Neural progenitor cell (in vitro differentiated cells): ENCODE data around the gene TMEM74B. TPM values are rescaled to one million over a fixed set of nuclear protein-coding genes. Genes with fewer than 3 reads are reported as not detected.
A peak's percentile ranks its signal among the peaks of the same experiment; 100 is the strongest.

Experiments
- DNase-seq: peaks from one replicate; pipeline ENCODE4 v3.0.0-alpha.2; 2016; ENCODE audit warnings: low spot score
- H2AFZ ChIP-seq: fragments of 200-600 bp; sonication (generic); replicated peaks from 2 replicates; pipeline ENCODE4 v1.6.1; 2016; ENCODE audit warnings: antibody characterized with exemption
- H3F3A ChIP-seq: fragments of 200-600 bp; sonication (generic); 2 replicates; pipeline ENCODE4 v1.6.1; 2016; ENCODE audit warnings: antibody characterized with exemption, low read depth
- H3K27ac ChIP-seq: fragments of 200-600 bp; sonication (generic); 2 replicates; pipeline ENCODE4 v1.5.1; 2016; ENCODE audit warnings: mild to moderate bottlenecking
- H3K27me3 ChIP-seq: fragments of 200-600 bp; sonication (generic); 2 replicates; pipeline ENCODE4 v1.6.1; 2016; ENCODE audit warnings: mild to moderate bottlenecking, moderate library complexity
- H3K36me3 ChIP-seq: fragments of 200-600 bp; sonication (generic); 2 replicates; pipeline ENCODE4 v1.5.1; 2016
- H3K4me1 ChIP-seq: fragments of 200-600 bp; sonication (generic); 2 replicates; pipeline ENCODE4 v1.6.1; 2016; ENCODE audit warnings: mixed run types
- H3K4me2 ChIP-seq: fragments of 200-600 bp; sonication (generic); 2 replicates; pipeline ENCODE4 v1.6.1; 2016
- H3K4me3 ChIP-seq: fragments of 200-600 bp; sonication (generic); 2 replicates; pipeline ENCODE4 v1.5.1; 2016
- H3K79me2 ChIP-seq: fragments of 200-600 bp; sonication (generic); 2 replicates; pipeline ENCODE4 v1.6.1; 2016; ENCODE audit warnings: low read depth
- H3K9ac ChIP-seq: fragments of 200-600 bp; sonication (generic); 2 replicates; pipeline ENCODE4 v1.6.1; 2016
- H3K9me3 ChIP-seq: fragments of 200-600 bp; sonication (generic); 2 replicates; pipeline ENCODE4 v1.5.1; 2016; ENCODE audit warnings: low read depth
- H4K20me1 ChIP-seq: fragments of 200-600 bp; sonication (generic); 2 replicates; pipeline ENCODE4 v1.6.1; 2016; ENCODE audit warnings: low read depth
- H3K27ac Mint-ChIP-seq: 3 replicates; pipeline ENCODE4 v1.8.0; 2021; ENCODE audit warnings: mixed read lengths
- H3K27me3 Mint-ChIP-seq: 2 replicates; pipeline ENCODE4 v1.8.0; 2022; ENCODE audit warnings: low read depth, mild to moderate bottlenecking, inconsistent platforms, moderate library complexity, mixed read lengths; ENCODE audit not compliant: insufficient read depth
- H3K36me3 Mint-ChIP-seq: 3 replicates; pipeline ENCODE4 v1.8.0; 2021; ENCODE audit warnings: mixed read lengths
- H3K4me1 Mint-ChIP-seq: 3 replicates; pipeline ENCODE4 v1.8.0; 2021; ENCODE audit warnings: mixed read lengths
- H3K4me3 Mint-ChIP-seq: 3 replicates; pipeline ENCODE4 v1.8.0; 2021; ENCODE audit warnings: mild to moderate bottlenecking, moderate library complexity, mixed read lengths
- H3K9me3 Mint-ChIP-seq: 3 replicates; pipeline ENCODE4 v1.8.0; 2020; ENCODE audit warnings: mixed read lengths
- CTCF ChIP-seq: fragments of 200-600 bp; sonication (generic); IDR thresholded peaks from 2 replicates; pipeline ENCODE4 v1.5.1; 2017; ENCODE audit warnings: antibody characterized with exemption, mild to moderate bottlenecking
- EZH2 ChIP-seq: fragments of 200-600 bp; sonication (generic); IDR thresholded peaks from 2 replicates; pipeline ENCODE4 v1.6.1; 2017; ENCODE audit warnings: antibody characterized with exemption, mild to moderate bottlenecking, moderate library complexity
- EZH2phosphoT487 ChIP-seq: fragments of 200-600 bp; sonication (generic); IDR thresholded peaks from 2 replicates; pipeline ENCODE4 v1.6.1; 2017; ENCODE audit warnings: antibody characterized with exemption
- total RNA-seq: library from RNA; depleted of rRNA; stranded (reverse); fragments of >200 nt; gene quantifications from 2 replicates; pipeline ENCODE4 v1.2.3, GENCODE V29; 2015; ENCODE audit warnings: low replicate concordance

TMEM74B gene
- total RNA-seq, 1 donor from 2014 or later: 2.5 TPM

GRCh38 chr20:1177680-1178079, 7.1 kb downstream of the TMEM74B start:
- Histone ChIP-seq H4K20me1 (peaks cover 28% of the 10 kb centered on the region), H3K9ac (no peak overlapping the region), H3K4me3 (no peak overlapping the region), H3K4me2 (no peak overlapping the region), H3F3A (no peaks in the 10 kb centered on the region), H3K27ac (no peak overlapping the region), H3K9me3 (no peaks in the 10 kb centered on the region), H2AFZ (no peak overlapping the region), H3K36me3 (no peaks in the 10 kb centered on the region), H3K27me3 (peaks cover 6% of the 10 kb centered on the region), H3K79me2 (no peaks in the 10 kb centered on the region), H3K4me1 (peaks cover 7% of the 10 kb centered on the region)
- Mint-ChIP-seq H3K27me3 (peaks cover 8% of the 10 kb centered on the region), H3K4me3 (no peak overlapping the region), H3K4me1 (peaks cover 3% of the 10 kb centered on the region), H3K9me3 (no peaks in the 10 kb centered on the region), H3K27ac (no peak overlapping the region), H3K36me3 (peaks cover 13% of the 10 kb centered on the region)
- TF ChIP-seq CTCF (peak; percentile 47), EZH2phosphoT487 (no peak)
- peak; percentile 46 for DNase-seq

- Histone ChIP-seq H3K9me3 (no peaks in the 10 kb centered on the region), H3K79me2 (no peaks in the 10 kb centered on the region), H3F3A (no peaks in the 10 kb centered on the region), H3K4me3 (no peak overlapping the region), H3K27ac (no peak overlapping the region), H3K9ac (no peak overlapping the region), H3K27me3 (no peaks in the 10 kb centered on the region), H3K36me3 (no peaks in the 10 kb centered on the region), H3K4me2 (no peak overlapping the region), H4K20me1 (peaks cover 57% of the 10 kb centered on the region), H3K4me1 (peaks cover 7% of the 10 kb centered on the region), H2AFZ (no peak overlapping the region)
- H3K9me3 Mint-ChIP-seq: no peaks in the 10 kb centered on the region
- H3K27me3 Mint-ChIP-seq: peaks cover 4% of the 10 kb centered on the region
- H3K4me1 Mint-ChIP-seq: peaks cover 3% of the 10 kb centered on the region
- peaks cover 17% of the 10 kb centered on the region for H3K36me3 Mint-ChIP-seq
- DNase-seq: no peak
- no peak overlapping the region for H3K27ac Mint-ChIP-seq
- H3K4me3 Mint-ChIP-seq: no peak overlapping the region
- no peak for TF ChIP-seq EZH2phosphoT487
- no peak for TF ChIP-seq CTCF
- no peak for TF ChIP-seq EZH2
Observed at GRCh38 chr20:1174787-1175186, 10.0 kb downstream of the TMEM74B start.

- Mint-ChIP-seq H3K27me3 (peaks cover 2% of the 10 kb centered on the region), H3K36me3 (peaks cover 19% of the 10 kb centered on the region), H3K4me1 (peaks cover 3% of the 10 kb centered on the region), H3K9me3 (no peaks in the 10 kb centered on the region), H3K4me3 (no peak overlapping the region), H3K27ac (no peak overlapping the region)
- no peak overlapping the region for H3K27ac ChIP-seq
- H2AFZ ChIP-seq: no peak overlapping the region
- peaks cover 7% of the 10 kb centered on the region for H3K4me1 ChIP-seq
- no peaks in the 10 kb centered on the region for H3K36me3 ChIP-seq
- H3K27me3 ChIP-seq: no peaks in the 10 kb centered on the region
- no peaks in the 10 kb centered on the region for H3F3A ChIP-seq
- H3K4me2 ChIP-seq: peak overlapping the region; percentile 38
- no peak overlapping the region for H3K9ac ChIP-seq
- peak; percentile 59 for DNase-seq
- H4K20me1 ChIP-seq: peaks cover 64% of the 10 kb centered on the region
- no peak overlapping the region for H3K4me3 ChIP-seq
- no peaks in the 10 kb centered on the region for H3K79me2 ChIP-seq
- no peak for TF ChIP-seq EZH2phosphoT487
- TF ChIP-seq CTCF: no peak
- no peak for TF ChIP-seq EZH2
- no peaks in the 10 kb centered on the region for H3K9me3 ChIP-seq
Observed at GRCh38 chr20:1173698-1174097, 11.1 kb downstream of the TMEM74B start.
